Measurements from ENCODE around the gene USH1G.

Gene USH1G

DNA sequence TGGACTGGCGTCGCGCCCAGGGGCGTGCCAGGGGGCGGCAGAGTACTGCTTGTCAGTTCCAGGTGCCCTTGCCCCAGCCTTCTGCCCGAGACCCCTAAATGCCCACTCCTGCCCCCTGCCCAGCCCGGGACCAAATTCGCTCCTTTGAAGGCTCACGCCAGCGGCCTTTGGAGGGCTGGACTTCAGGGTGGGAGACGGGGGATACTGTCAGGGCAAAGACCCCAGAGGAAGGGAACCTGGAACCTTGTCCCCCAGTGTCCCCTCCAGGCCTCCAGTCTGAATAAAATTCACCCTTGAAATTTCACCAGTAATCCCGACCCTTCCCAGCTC is 13.4 kb upstream of the USH1G start:
- TF ChIP-seq, protein P1, sequence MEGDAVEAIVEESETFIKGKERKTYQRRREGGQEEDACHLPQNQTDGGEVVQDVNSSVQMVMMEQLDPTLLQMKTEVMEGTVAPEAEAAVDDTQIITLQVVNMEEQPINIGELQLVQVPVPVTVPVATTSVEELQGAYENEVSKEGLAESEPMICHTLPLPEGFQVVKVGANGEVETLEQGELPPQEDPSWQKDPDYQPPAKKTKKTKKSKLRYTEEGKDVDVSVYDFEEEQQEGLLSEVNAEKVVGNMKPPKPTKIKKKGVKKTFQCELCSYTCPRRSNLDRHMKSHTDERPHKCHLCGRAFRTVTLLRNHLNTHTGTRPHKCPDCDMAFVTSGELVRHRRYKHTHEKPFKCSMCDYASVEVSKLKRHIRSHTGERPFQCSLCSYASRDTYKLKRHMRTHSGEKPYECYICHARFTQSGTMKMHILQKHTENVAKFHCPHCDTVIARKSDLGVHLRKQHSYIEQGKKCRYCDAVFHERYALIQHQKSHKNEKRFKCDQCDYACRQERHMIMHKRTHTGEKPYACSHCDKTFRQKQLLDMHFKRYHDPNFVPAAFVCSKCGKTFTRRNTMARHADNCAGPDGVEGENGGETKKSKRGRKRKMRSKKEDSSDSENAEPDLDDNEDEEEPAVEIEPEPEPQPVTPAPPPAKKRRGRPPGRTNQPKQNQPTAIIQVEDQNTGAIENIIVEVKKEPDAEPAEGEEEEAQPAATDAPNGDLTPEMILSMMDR (IDR thresholded peaks at IDR 0.05; ENCODE audit: insufficient read depth, low read length, missing control alignments) = no peak
- H3K4me3 ChIP-seq (ENCODE audit: low read depth, low read length) = no peak overlapping the region
- DNase-seq (ENCODE audit: low read depth, low spot score) = no peak
- CTCF ChIA-PET = no interaction called here
- POLR2A ChIA-PET = no interaction called here

DNA sequence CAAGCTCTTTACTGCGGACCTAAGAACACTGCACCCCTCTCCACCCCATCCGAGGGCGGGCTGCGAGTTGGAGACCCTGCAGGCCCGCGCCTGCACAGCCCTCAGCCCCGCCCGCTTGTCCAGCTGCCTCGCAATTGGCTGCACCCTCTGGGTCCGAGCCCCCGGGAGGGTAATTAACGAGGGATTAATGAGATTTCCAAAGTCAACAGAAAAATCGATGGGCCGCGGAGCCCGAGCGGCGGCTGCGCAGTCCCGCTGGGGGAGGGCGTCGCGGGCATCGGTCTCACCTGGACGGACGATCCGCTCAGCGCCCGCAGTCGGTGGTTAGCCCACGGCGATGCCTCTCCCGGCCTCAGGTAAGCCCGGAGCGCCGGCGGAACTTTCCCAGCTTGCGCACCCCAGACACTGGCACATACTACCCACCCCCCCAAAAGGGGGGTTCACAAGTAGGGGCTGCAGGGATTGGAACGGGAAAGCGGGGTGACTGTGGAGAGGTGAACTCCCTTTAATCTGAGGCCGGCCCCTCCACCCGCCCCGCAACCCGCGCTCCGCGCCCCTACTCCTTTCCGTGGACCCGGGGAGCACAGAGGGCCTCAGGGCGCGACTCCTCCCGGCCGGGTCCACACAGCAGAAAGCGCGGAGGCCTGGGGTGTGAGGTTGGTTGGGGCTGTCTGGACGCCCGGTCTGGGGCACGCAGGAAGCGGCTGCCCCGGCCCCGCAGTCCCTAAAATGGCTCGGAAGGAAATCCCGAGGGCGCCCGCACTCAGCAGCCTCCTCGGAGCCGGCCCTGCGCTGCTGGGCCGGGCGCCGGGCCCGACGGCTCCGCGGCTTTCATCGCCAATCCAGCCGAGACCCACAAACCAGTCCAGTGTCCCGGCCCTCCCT is 12.8 kb upstream of the USH1G start, which contains the start of gene OTOP3:
TSS of gene OTOP3 (plus strand) at position 314 of the 885 bp plus-strand sequence. CDS start at position 338, 24 bp downstream.
- TF ChIP-seq, protein P1 (IDR thresholded peaks at IDR 0.05; ENCODE audit: insufficient read depth, low read length, missing control alignments) = no peak
- ChIA-PET POLR2A (no interaction called here), CTCF (interaction anchor here (1.0 to 3.7 kb wide), 2 partner anchors 13 to 22 kb away, joined by 3 to 19 read pairs; partner anchors contain the start of gene USH1G)
- no peak for DNase-seq (ENCODE audit: low read depth, low spot score)
- H3K4me3 ChIP-seq (ENCODE audit: low read depth, low read length) = no peak within 1 kb of the TSS

DNA sequence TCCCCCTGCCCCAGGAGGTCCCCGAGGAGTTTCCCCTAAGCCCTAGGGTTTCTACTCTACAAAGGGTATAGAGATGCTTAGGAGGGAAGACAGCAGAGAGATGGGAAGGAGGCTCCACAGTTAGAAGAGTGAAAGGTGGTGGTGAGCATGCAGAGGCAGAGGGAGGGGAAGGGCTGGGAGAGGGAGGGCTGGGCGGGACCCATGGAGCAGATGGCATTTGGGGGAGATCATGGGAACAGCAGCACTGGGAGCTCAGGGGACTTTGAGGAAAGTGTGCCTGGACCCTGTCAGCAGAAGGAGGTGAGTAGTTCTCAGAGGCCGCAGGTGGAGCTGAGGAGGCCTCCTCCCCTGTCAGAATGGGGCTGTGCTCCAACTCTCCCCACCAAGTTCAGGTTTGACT is 12.0 kb upstream of the USH1G start:
- POLR2A ChIA-PET = no interaction called here
- H3K4me3 ChIP-seq (ENCODE audit: low read depth, low read length) = no peak overlapping the region
- TF ChIP-seq, protein P1 (IDR thresholded peaks at IDR 0.05; ENCODE audit: insufficient read depth, low read length, missing control alignments) = no peak
- DNase-seq (ENCODE audit: low read depth, low spot score) = no peak
- CTCF ChIA-PET = interaction anchor here (1.0 to 3.7 kb wide), 2 partner anchors 12 to 23 kb away, joined by 3 to 19 read pairs; partner anchors contain the start of gene USH1G

GRCh38 chr17:74930535-74931036 is 7.5 kb upstream of the USH1G start:
- TF ChIP-seq, protein P1 (IDR thresholded peaks at IDR 0.05; ENCODE audit: insufficient read depth, low read length, missing control alignments) = no peak
- no peak overlapping the region for H3K4me3 ChIP-seq (ENCODE audit: low read depth, low read length)
- ChIA-PET CTCF (no interaction called here), POLR2A (no interaction called here)
- no peak for DNase-seq (ENCODE audit: low read depth, low spot score)

DNA sequence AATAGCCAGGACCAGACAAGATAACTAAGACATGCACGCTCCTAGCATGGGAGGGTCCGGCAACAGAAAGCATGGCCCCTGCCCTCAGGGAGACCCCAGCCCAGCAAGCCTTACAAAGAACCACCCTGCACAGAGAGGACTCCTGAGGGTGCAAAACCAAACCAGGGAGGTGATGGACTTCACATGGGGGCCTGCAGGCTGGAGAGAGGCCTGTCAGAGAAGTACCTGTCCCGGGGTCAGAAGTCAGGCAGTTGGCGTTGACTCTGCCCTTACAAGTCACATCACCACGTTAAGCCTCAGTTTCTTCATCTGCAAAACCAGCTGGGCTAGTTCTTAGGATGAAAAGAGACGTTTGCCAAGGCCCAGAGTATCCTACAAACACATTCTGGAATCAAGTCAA is 5.7 kb upstream of the USH1G start:
- ChIA-PET POLR2A (no interaction called here), CTCF (no interaction called here)
- TF ChIP-seq, protein P1 (IDR thresholded peaks at IDR 0.05; ENCODE audit: insufficient read depth, low read length, missing control alignments) = no peak
- no peak for DNase-seq (ENCODE audit: low read depth, low spot score)
- H3K4me3 ChIP-seq (ENCODE audit: low read depth, low read length) = no peak overlapping the region

- DNase-seq (ENCODE audit: low read depth, low spot score) = no peak
- TF ChIP-seq, protein P1 (IDR thresholded peaks at IDR 0.05; ENCODE audit: insufficient read depth, low read length, missing control alignments) = no peak
- H3K4me3 ChIP-seq (ENCODE audit: low read depth, low read length) = no peak overlapping the region
- ChIA-PET CTCF (interaction anchor here (0.8 to 8.5 kb wide), 4 partner anchors 31 to 134 kb away, joined by 3 to 109 read pairs (median 16); partner anchors contain the start of gene MRPL58), POLR2A (no interaction called here)
These were observed 2.2 kb upstream of the USH1G start for GRCh38 chr17:74925242-74925641.

Data from AG04449 (cell line).